Type B pancreatic cell (in vitro differentiated cells): Measurements from ENCODE around the gene TTLL5. TPM values are rescaled to one million over a fixed set of nuclear protein-coding genes. Genes with fewer than 3 reads are reported as not detected.

ENCODE experiments used
- DNase-seq: peaks from one replicate; pipeline ENCODE4 v3.0.0; 2021; ENCODE audit warnings: mixed read lengths; ENCODE audit not compliant: unreplicated experiment; ENCODE audit errors: extremely low spot score
- H3K27ac Mint-ChIP-seq: 2 replicates; pipeline ENCODE4 v1.8.0; 2021; ENCODE audit warnings: mild to moderate bottlenecking, mixed read lengths
- H3K27me3 Mint-ChIP-seq: 2 replicates; pipeline ENCODE4 v1.8.0; 2021; ENCODE audit warnings: mixed read lengths
- H3K36me3 Mint-ChIP-seq: 2 replicates; pipeline ENCODE4 v1.8.0; 2021; ENCODE audit warnings: mixed read lengths
- H3K4me1 Mint-ChIP-seq: one replicate; pipeline ENCODE4 v1.8.0; 2021; ENCODE audit warnings: mixed read lengths; ENCODE audit not compliant: unreplicated experiment
- H3K4me3 Mint-ChIP-seq: 2 replicates; pipeline ENCODE4 v1.8.0; 2021; ENCODE audit warnings: mild to moderate bottlenecking, mixed read lengths
- H3K9me3 Mint-ChIP-seq: 2 replicates; pipeline ENCODE4 v1.8.0; 2021; ENCODE audit warnings: mixed read lengths
- CTCF ChIP-seq: fragments of 200-600 bp; sonication (generic); conservative IDR thresholded peaks from 2 replicates; pipeline ENCODE4 v1.5.0; 2021; ENCODE audit warnings: antibody characterized with exemption, mild to moderate bottlenecking
- total RNA-seq: library from RNA; stranded (reverse); gene quantifications from 2 replicates; pipeline ENCODE4 v1.2.1, GENCODE V29; 2021; ENCODE audit warnings: low replicate concordance

TTLL5 gene
- total RNA-seq, 1 donor from 2014 or later, result 44.7 TPM

- H3K4me1 Mint-ChIP-seq, result peaks cover 5% of the 10 kb centered on the region
- H3K36me3 Mint-ChIP-seq, result peaks cover 45% of the 10 kb centered on the region
- H3K9me3 Mint-ChIP-seq, result no peaks in the 10 kb centered on the region
- no peak overlapping the region for H3K4me3 Mint-ChIP-seq
- TF ChIP-seq CTCF, result no peak
- no peak for DNase-seq
- no peaks in the 10 kb centered on the region for H3K27me3 Mint-ChIP-seq
- H3K27ac Mint-ChIP-seq, result peak overlapping the region; percentile 25
These were observed 299.2 kb downstream of the TTLL5 start for GRCh38 chr14:75960231-75960630.

GRCh38 chr14:75961662-75962061 lies 300.6 kb downstream of the TTLL5 start:
- Mint-ChIP-seq H3K27me3 (no peaks in the 10 kb centered on the region), H3K4me3 (no peak overlapping the region), H3K4me1 (peaks cover 5% of the 10 kb centered on the region), H3K27ac (no peak overlapping the region), H3K36me3 (peaks cover 59% of the 10 kb centered on the region), H3K9me3 (no peaks in the 10 kb centered on the region)
- no peak for DNase-seq
- no peak for TF ChIP-seq CTCF

- Mint-ChIP-seq H3K27me3 (no peaks in the 10 kb centered on the region), H3K36me3 (peaks cover 36% of the 10 kb centered on the region), H3K4me1 (peaks cover 10% of the 10 kb centered on the region), H3K9me3 (no peaks in the 10 kb centered on the region), H3K27ac (no peak overlapping the region), H3K4me3 (no peak overlapping the region)
- no peak for DNase-seq
- TF ChIP-seq CTCF, result no peak
These were observed 306.8 kb downstream of the TTLL5 start for GRCh38 chr14:75967866-75968265.

GRCh38 chr14:75968456-75968855 lies 307.4 kb downstream of the TTLL5 start:
- peaks cover 36% of the 10 kb centered on the region for H3K36me3 Mint-ChIP-seq
- H3K4me3 Mint-ChIP-seq, result no peak overlapping the region
- H3K4me1 Mint-ChIP-seq, result peaks cover 15% of the 10 kb centered on the region
- no peak overlapping the region for H3K27ac Mint-ChIP-seq
- DNase-seq, result no peak
- no peak for TF ChIP-seq CTCF
- H3K27me3 Mint-ChIP-seq, result no peaks in the 10 kb centered on the region
- H3K9me3 Mint-ChIP-seq, result no peaks in the 10 kb centered on the region

GRCh38 chr14:75969126-75969525 lies 308.1 kb downstream of the TTLL5 start:
- no peak for TF ChIP-seq CTCF
- DNase-seq, result no peak
- no peak overlapping the region for H3K27ac Mint-ChIP-seq
- no peak overlapping the region for H3K4me3 Mint-ChIP-seq
- H3K36me3 Mint-ChIP-seq, result peaks cover 35% of the 10 kb centered on the region
- H3K27me3 Mint-ChIP-seq, result no peaks in the 10 kb centered on the region
- H3K4me1 Mint-ChIP-seq, result peaks cover 15% of the 10 kb centered on the region
- no peaks in the 10 kb centered on the region for H3K9me3 Mint-ChIP-seq

- Mint-ChIP-seq H3K27me3 (no peaks in the 10 kb centered on the region), H3K36me3 (peaks cover 32% of the 10 kb centered on the region), H3K4me1 (peaks cover 15% of the 10 kb centered on the region), H3K27ac (no peak overlapping the region), H3K4me3 (no peak overlapping the region), H3K9me3 (no peaks in the 10 kb centered on the region)
- no peak for DNase-seq
- TF ChIP-seq CTCF, result no peak
These were observed 308.8 kb downstream of the TTLL5 start for GRCh38 chr14:75969891-75970290.
